ENCODE results near the gene LRRC74B. TPM values are rescaled to one million over a fixed set of nuclear protein-coding genes. Genes with fewer than 3 reads are reported as not detected.
"Not testable (repeated sequence)": the region's sequence is repeated elsewhere in the genome, so short reads cannot be mapped to it uniquely, and the experiment has no call there.

LRRC74B gene
- total RNA-seq, 2 experiments from 2014 or later, result not detected

- POLR2A ChIA-PET, result no interaction called here
- no peaks in the 10 kb centered on the region for H3K4me1 ChIP-seq (ENCODE audit: insufficient read depth, low read length)
- DNase-seq, result no peak
- no peak overlapping the region for H3K4me3 Mint-ChIP-seq
- no peak overlapping the region for H3K27ac Mint-ChIP-seq
- TF ChIP-seq CTCF (IDR thresholded peaks at IDR 0.05), result no peak
- H3K36me3 ChIP-seq (ENCODE audit: insufficient read depth, low read length), result no peaks in the 10 kb centered on the region
- H3K36me3 Mint-ChIP-seq (ENCODE audit: low read depth), result no peaks in the 10 kb centered on the region
- peaks cover 4% of the 10 kb centered on the region for H3K27me3 Mint-ChIP-seq
- CTCF ChIA-PET, result no interaction called here
- no peaks in the 10 kb centered on the region for H3K4me1 Mint-ChIP-seq (ENCODE audit: low read depth)
- no peak overlapping the region for H3K4me3 ChIP-seq (ENCODE audit: low read length)
- no peaks in the 10 kb centered on the region for H3K27me3 ChIP-seq (ENCODE audit: control insufficient read depth in 1 of 2, insufficient read depth in 2 of 2, low read length in 2 of 2)
- intact Hi-C loops (cut with DNase I, micrococcal nuclease), result no loop called here
- ATAC-seq (ENCODE audit: poor library complexity), result no peak
- H3K9me3 ChIP-seq (ENCODE audit: control insufficient read depth in 1 of 2, insufficient read depth in 1 of 2, low read length in 2 of 2), result peaks cover 0 to 7% of the 10 kb centered on the region in 2 experiments
- no peaks in the 10 kb centered on the region for H3K9me3 Mint-ChIP-seq
- H3K27ac ChIP-seq (ENCODE audit: low read depth in 1 of 2, low read length in 2 of 2), result no peak overlapping the region
Measured at GRCh38 chr22:21068681-21069276, 23.0 kb downstream of the LRRC74B start.

- CTCF ChIA-PET, result no interaction called here
- H3K9me3 ChIP-seq (ENCODE audit: control insufficient read depth in 1 of 2, insufficient read depth in 1 of 2, low read length in 2 of 2), result peaks cover 0 to 7% of the 10 kb centered on the region in 2 experiments
- no peak overlapping the region for H3K27ac Mint-ChIP-seq
- no peaks in the 10 kb centered on the region for H3K4me1 Mint-ChIP-seq (ENCODE audit: low read depth)
- H3K36me3 ChIP-seq (ENCODE audit: insufficient read depth, low read length), result no peaks in the 10 kb centered on the region
- TF ChIP-seq CTCF (IDR thresholded peaks at IDR 0.05), result no peak
- no peak overlapping the region for H3K4me3 Mint-ChIP-seq
- intact Hi-C loops (cut with DNase I, micrococcal nuclease), result no loop called here
- no peaks in the 10 kb centered on the region for H3K36me3 Mint-ChIP-seq (ENCODE audit: low read depth)
- H3K9me3 Mint-ChIP-seq, result no peaks in the 10 kb centered on the region
- ATAC-seq (ENCODE audit: poor library complexity), result no peak
- no peak overlapping the region for H3K4me3 ChIP-seq (ENCODE audit: low read length)
- H3K27ac ChIP-seq (ENCODE audit: low read depth in 1 of 2, low read length in 2 of 2), result no peak overlapping the region
- H3K27me3 Mint-ChIP-seq, result peaks cover 4% of the 10 kb centered on the region
- no peaks in the 10 kb centered on the region for H3K4me1 ChIP-seq (ENCODE audit: insufficient read depth, low read length)
- H3K27me3 ChIP-seq (ENCODE audit: control insufficient read depth in 1 of 2, insufficient read depth in 2 of 2, low read length in 2 of 2), result no peaks in the 10 kb centered on the region
- POLR2A ChIA-PET, result no interaction called here
- no peak for DNase-seq
Measured at GRCh38 chr22:21069375-21069774, 23.6 kb downstream of the LRRC74B start.

GRCh38 chr22:21070690-21071615 lies 25.2 kb downstream of the LRRC74B start:
- H3K36me3 Mint-ChIP-seq (ENCODE audit: low read depth), result no peaks in the 10 kb centered on the region
- ATAC-seq (ENCODE audit: poor library complexity) (no peak), DNase-seq (no peak)
- intact Hi-C loops (cut with DNase I, micrococcal nuclease), result no loop called here
- H3K4me3 Mint-ChIP-seq, result no peak overlapping the region
- no peaks in the 10 kb centered on the region for H3K4me1 ChIP-seq (ENCODE audit: insufficient read depth, low read length)
- POLR2A ChIA-PET, result no interaction called here
- no peaks in the 10 kb centered on the region for H3K36me3 ChIP-seq (ENCODE audit: insufficient read depth, low read length)
- H3K27ac ChIP-seq (ENCODE audit: low read depth in 1 of 2, low read length in 2 of 2), result no peak overlapping the region
- H3K4me3 ChIP-seq (ENCODE audit: low read length), result no peak overlapping the region
- peaks cover 0 to 7% of the 10 kb centered on the region in 2 experiments for H3K9me3 ChIP-seq (ENCODE audit: control insufficient read depth in 1 of 2, insufficient read depth in 1 of 2, low read length in 2 of 2)
- no peaks in the 10 kb centered on the region for H3K27me3 ChIP-seq (ENCODE audit: control insufficient read depth in 1 of 2, insufficient read depth in 2 of 2, low read length in 2 of 2)
- H3K27me3 Mint-ChIP-seq, result no peaks in the 10 kb centered on the region
- H3K4me1 Mint-ChIP-seq (ENCODE audit: low read depth), result no peaks in the 10 kb centered on the region
- TF ChIP-seq CTCF (IDR thresholded peaks at IDR 0.05), result no peak
- CTCF ChIA-PET, result no interaction called here
- H3K27ac Mint-ChIP-seq, result no peak overlapping the region
- no peaks in the 10 kb centered on the region for H3K9me3 Mint-ChIP-seq

- intact Hi-C loops (cut with DNase I, micrococcal nuclease); H3K27ac Mint-ChIP-seq; H3K9me3 ChIP-seq (ENCODE audit: control insufficient read depth in 1 of 2, insufficient read depth in 1 of 2, low read length in 2 of 2); DNase-seq; H3K27me3 Mint-ChIP-seq; H3K9me3 Mint-ChIP-seq; ATAC-seq (ENCODE audit: poor library complexity); H3K4me3 ChIP-seq (ENCODE audit: low read length); H3K4me1 Mint-ChIP-seq (ENCODE audit: low read depth); CTCF ChIA-PET; H3K27me3 ChIP-seq (ENCODE audit: control insufficient read depth in 1 of 2, insufficient read depth in 2 of 2, low read length in 2 of 2); H3K36me3 ChIP-seq (ENCODE audit: insufficient read depth, low read length); H3K36me3 Mint-ChIP-seq (ENCODE audit: low read depth); H3K4me1 ChIP-seq (ENCODE audit: insufficient read depth, low read length); H3K27ac ChIP-seq (ENCODE audit: low read depth in 1 of 2, low read length in 2 of 2); H3K4me3 Mint-ChIP-seq; POLR2A ChIA-PET: not testable (repeated sequence)
Measured at GRCh38 chr22:21071796-21072195, 26.1 kb downstream of the LRRC74B start.

Measured in CD4-positive, alpha-beta T cell (primary cell).